Spleen (tissue), 11 donors: ENCODE measurements around the gene EEF1AKMT4. TPM values are rescaled to one million over a fixed set of nuclear protein-coding genes. Genes with fewer than 3 reads are reported as not detected.

Source experiments
- DNase-seq: peaks from one replicate; pipeline ENCODE4 v3.0.0-alpha.2; 2020
- H3K27ac ChIP-seq, 8 donors: fragments of 200-600 bp; sonication (generic) in 7 of 8; 1 replicate in 4 of 8; 2 replicates in 4 of 8; pipeline versions ENCODE4 v1.5.0 to v1.8.0; 2016 to 2021; ENCODE audit warnings: inconsistent platforms in 4 of 8, mild to moderate bottlenecking in 4 of 8, moderate library complexity in 1 of 8
- H3K27me3 ChIP-seq, 7 donors: fragments of 200-600 bp; sonication (generic) in 6 of 7; replicated peaks in 1 of 7; 1 replicate in 4 of 7; 2 replicates in 3 of 7; pipeline versions ENCODE4 v1.5.0 to v1.8.0; 2016 to 2021; ENCODE audit warnings: inconsistent platforms in 3 of 7, mild to moderate bottlenecking in 1 of 7
- H3K36me3 ChIP-seq, 6 donors: fragments of 200-600 bp; sonication (generic) in 5 of 6; 1 replicate in 4 of 6; 2 replicates in 2 of 6; pipeline versions ENCODE4 v1.5.0 to v1.8.0; 2016 to 2021; ENCODE audit warnings: inconsistent platforms in 2 of 6
- H3K4me1 ChIP-seq, 6 donors: fragments of 200-600 bp; sonication (generic) in 5 of 6; 1 replicate in 3 of 6; 2 replicates in 3 of 6; pipeline versions ENCODE4 v1.5.0 to v1.8.0; 2016 to 2021; ENCODE audit warnings: inconsistent platforms in 3 of 6
- H3K4me3 ChIP-seq, 8 donors: fragments of 200-600 bp; sonication (generic) in 7 of 8; 1 replicate in 4 of 8; 2 replicates in 4 of 8; pipeline versions ENCODE4 v1.5.0 to v1.8.0; 2016 to 2021; ENCODE audit warnings: inconsistent platforms in 4 of 8, mild to moderate bottlenecking in 4 of 8, moderate library complexity in 2 of 8
- H3K9me3 ChIP-seq, 8 donors: fragments of 200-600 bp; sonication (generic) in 7 of 8; 1 replicate in 4 of 8; 2 replicates in 4 of 8; pipeline versions ENCODE4 v1.5.0 to v1.8.0; 2016 to 2021; ENCODE audit warnings: inconsistent platforms in 4 of 8
- POLR2A ChIP-seq, 3 donors: fragments of 450-650 bp; IDR thresholded peaks; one replicate each; pipeline ENCODE4 v1.5.1; 2017; ENCODE audit warnings: antibody characterized with exemption in 3 of 3, mild to moderate bottlenecking in 1 of 3
- POLR2AphosphoS5 ChIP-seq, 3 donors: sonication (generic); formaldehyde crosslinking; IDR thresholded peaks; one replicate each; pipeline ENCODE4 v1.5.1; 2017; ENCODE audit warnings: antibody characterized with exemption in 3 of 3
- WGBS, 5 donors: extraction: QIAGEN DNeasy Blood & Tissue Kit in 3 of 5; methylation state at CpG; one replicate each; pipeline versions ENCODE4 v1.1.5 to v1.1.7; 2013 to 2018; 5-methylcytosine and 5-hydroxymethylcytosine counted together
- intact Hi-C: fragments of 100-400 bp; cut with DNase I; formaldehyde crosslinking; loops from one replicate; pipeline ENCODE4 v1.15.0; 2023; ENCODE audit warnings: low total_unique reads
- polyA plus RNA-seq, 3 donors: library from polyadenylated mRNA; stranded (reverse); fragments of 200-250 nt; gene quantifications; one replicate each; pipeline ENCODE4 v1.2.1, GENCODE V29; 2013
- total RNA-seq, 7 donors: library from RNA; depleted of rRNA in 3 of 7; stranded (reverse); fragments of >200 nt in 3 of 7; fragmentation: NEBNext Ultra II Directional in 4 of 7; extraction: Animal tissue kit (Norgen Biotek cat#: 25700) in 4 of 7; gene quantifications; one replicate each; pipeline versions ENCODE4 v1.1.0 to v1.2.1, GENCODE V29; 2016 to 2021
- TF ChIP-seq, protein P1 (sequence below), 11 experiments: fragments of 200-600 bp in 7 of 11; fragments of 450-650 bp in 4 of 11; sonication (generic) in 4 of 11; IDR thresholded peaks in 8 of 11; conservative IDR thresholded peaks in 3 of 11; 1 replicate in 7 of 11; 2 replicates in 4 of 11; pipeline versions ENCODE4 v1.4.0 to v1.8.0; 2016 to 2021; ENCODE audit warnings: antibody characterized with exemption in 11 of 11, inconsistent platforms in 4 of 11, mild to moderate bottlenecking in 1 of 11
- donor health status: healthy with polysubstance abuse.
- donor health status: DM: no; HTN: no; CAD: no; lungs with moderate emphysema.
- donor health status: DM: no; HTN: no; CAD: no.
- donor health status: Bipolar disorder and iron deficiency.
- donor health status: healthy.
- donor health status: DM: no; HTN: no; CAD: no.
- donor health status: DM: yes; HTN: yes; CAD: no.

EEF1AKMT4 gene
- total and polyA plus RNA-seq, 10 donors, result 1.2 to 5.4 (median 3.1) TPM

DNA sequence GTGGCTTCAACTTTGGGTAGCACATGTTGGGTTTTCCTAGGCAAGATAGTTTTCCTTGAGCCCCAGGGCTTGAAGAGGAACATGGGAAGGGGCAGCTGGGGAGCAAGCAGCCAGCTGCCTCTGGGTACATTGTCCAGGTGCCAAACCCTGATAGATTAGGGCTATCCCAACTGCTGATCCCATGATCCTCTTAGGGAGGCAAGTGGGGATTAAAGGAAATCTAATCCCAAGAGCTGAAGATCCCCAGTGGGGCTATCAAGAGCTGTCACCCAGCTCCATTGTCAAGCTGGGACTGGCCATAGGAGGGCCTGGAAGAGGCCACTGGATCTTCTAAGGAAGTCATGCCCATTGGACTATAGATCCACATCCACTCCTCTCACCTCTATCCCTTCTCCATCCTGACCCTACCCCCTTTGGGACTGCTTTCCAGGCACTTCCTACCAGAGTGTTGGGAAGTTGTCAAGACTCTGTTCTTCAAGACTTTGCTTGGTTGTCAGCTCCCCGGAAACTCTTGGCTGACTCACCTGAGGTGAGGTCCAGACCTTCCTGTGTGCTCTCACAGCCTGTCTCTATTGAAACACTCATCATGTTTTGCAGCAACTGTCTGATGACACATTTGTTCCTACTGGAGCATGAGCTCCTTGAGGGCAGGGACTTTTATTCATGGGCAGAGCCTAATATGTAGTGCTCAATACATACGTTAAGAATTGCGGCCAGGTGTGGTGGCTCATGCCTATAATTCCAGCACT is 6.0 kb downstream of the EEF1AKMT4 start:
- WGBS, 5 donors, result 90 to 96% (median 92%) methylated on average over 3 of the region's 3 CpGs
- no peak for DNase-seq
- peaks cover 0 to 23% (median 14%) of the 10 kb centered on the region in 7 donors for H3K27me3 ChIP-seq
- peaks cover 5 to 17% (median 12%) of the 10 kb centered on the region in 6 donors for H3K4me1 ChIP-seq
- H3K27ac ChIP-seq, result no peak overlapping the region
- H3K4me3 ChIP-seq, result no peak overlapping the region
- peaks cover 0 to 17% (median 2%) of the 10 kb centered on the region in 6 donors for H3K36me3 ChIP-seq
- intact Hi-C loops, result loop anchor here (10.0 kb wide), 1 partner anchor 371 kb away; the partner anchor contains the start of gene PARL
- no peaks in the 10 kb centered on the region for H3K9me3 ChIP-seq
- TF ChIP-seq POLR2AphosphoS5 (IDR thresholded peaks at IDR 0.05), result no peak
- TF ChIP-seq POLR2A (IDR thresholded peaks at IDR 0.05), result no peak
- TF ChIP-seq, protein P1, sequence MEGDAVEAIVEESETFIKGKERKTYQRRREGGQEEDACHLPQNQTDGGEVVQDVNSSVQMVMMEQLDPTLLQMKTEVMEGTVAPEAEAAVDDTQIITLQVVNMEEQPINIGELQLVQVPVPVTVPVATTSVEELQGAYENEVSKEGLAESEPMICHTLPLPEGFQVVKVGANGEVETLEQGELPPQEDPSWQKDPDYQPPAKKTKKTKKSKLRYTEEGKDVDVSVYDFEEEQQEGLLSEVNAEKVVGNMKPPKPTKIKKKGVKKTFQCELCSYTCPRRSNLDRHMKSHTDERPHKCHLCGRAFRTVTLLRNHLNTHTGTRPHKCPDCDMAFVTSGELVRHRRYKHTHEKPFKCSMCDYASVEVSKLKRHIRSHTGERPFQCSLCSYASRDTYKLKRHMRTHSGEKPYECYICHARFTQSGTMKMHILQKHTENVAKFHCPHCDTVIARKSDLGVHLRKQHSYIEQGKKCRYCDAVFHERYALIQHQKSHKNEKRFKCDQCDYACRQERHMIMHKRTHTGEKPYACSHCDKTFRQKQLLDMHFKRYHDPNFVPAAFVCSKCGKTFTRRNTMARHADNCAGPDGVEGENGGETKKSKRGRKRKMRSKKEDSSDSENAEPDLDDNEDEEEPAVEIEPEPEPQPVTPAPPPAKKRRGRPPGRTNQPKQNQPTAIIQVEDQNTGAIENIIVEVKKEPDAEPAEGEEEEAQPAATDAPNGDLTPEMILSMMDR (IDR thresholded peaks at IDR 0.05 in 8 of 11, conservative IDR thresholded peaks at IDR 0.05 in 3 of 11), result no peak

DNA sequence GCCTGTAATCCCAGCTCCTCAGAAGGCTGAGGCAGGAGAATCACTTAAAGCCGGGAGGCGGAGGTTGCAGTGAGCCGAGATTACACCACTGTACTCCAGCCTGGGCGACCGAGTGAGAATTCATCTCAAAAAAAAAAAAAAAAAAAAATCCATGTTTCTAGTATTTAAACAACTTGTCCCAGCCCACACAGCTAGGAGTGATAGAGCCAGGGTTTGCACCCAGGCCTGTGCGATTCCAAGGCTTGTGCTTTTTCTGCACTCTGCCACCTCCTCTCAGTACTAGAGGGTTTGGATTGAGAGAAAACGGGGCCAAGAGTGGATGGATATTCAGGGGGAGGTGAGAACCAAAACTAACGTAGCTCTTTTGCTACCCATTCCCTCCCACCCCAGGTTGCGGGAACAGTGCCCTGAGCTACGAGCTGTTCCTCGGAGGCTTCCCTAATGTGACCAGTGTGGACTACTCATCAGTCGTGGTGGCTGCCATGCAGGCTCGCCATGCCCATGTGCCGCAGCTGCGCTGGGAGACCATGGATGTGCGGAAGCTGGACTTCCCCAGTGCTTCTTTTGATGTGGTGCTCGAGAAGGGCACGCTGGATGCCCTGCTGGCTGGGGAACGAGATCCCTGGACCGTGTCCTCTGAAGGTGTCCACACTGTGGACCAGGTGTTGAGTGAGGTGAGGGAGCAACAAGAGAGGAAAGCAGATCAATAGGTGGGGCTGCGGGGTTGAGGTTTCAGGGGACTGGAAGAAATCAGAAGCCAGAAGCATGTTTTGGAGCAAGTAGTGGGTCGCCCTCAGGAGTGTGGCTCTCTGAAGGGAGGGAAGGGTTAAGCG is 7.8 kb downstream of the EEF1AKMT4 start:
- H3K4me1 ChIP-seq, result peaks cover 14 to 30% (median 26%) of the 10 kb centered on the region in 6 donors
- intact Hi-C loops, result loop anchor here (10.0 kb wide), 1 partner anchor 372 kb away; the partner anchor contains the start of gene PARL
- peaks cover 0 to 17% (median 2%) of the 10 kb centered on the region in 6 donors for H3K36me3 ChIP-seq
- WGBS, 5 donors, result 92 to 96% (median 93%) methylated on average over 23 of the region's 23 CpGs
- H3K27me3 ChIP-seq, result peaks cover 2 to 41% (median 30%) of the 10 kb centered on the region in 7 donors
- TF ChIP-seq POLR2AphosphoS5 (IDR thresholded peaks at IDR 0.05) (no peak), POLR2A (IDR thresholded peaks at IDR 0.05) (no peak)
- TF ChIP-seq, protein P1 (IDR thresholded peaks at IDR 0.05 in 8 of 11, conservative IDR thresholded peaks at IDR 0.05 in 3 of 11), result no peak
- H3K4me3 ChIP-seq, result no peak overlapping the region
- no peak for DNase-seq
- no peaks in the 10 kb centered on the region for H3K9me3 ChIP-seq
- H3K27ac ChIP-seq, result no peak overlapping the region

DNA sequence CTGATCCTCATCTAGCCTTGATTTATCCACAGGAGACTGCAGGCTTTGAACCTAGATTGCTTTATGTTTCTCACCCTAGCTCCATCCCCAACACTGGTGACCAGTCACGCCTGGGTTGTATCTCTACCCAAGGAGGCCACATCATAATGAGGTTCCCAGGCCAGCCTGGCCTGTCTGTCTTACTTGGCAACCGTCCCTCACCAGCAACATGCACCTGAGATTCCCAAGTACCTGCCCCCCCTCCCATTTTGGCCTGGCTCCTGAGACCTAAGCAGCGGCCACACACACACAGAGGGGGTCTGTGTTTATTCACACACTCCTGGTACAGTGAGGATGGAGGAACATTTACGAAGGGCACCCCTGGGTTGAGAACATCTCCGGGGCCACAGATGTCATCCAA is 9.5 kb downstream of the EEF1AKMT4 start:
- Histone ChIP-seq H3K4me1 (peaks cover 17 to 39% (median 32%) of the 10 kb centered on the region in 6 donors), H3K4me3 (no peak overlapping the region), H3K27ac (no peak overlapping the region), H3K27me3 (peaks cover 3 to 57% (median 45%) of the 10 kb centered on the region in 7 donors), H3K36me3 (peaks cover 0 to 17% (median 2%) of the 10 kb centered on the region in 6 donors), H3K9me3 (no peaks in the 10 kb centered on the region)
- intact Hi-C loops, result loop anchor here (10.0 kb wide), 1 partner anchor 374 kb away; the partner anchor contains the start of gene PARL
- TF ChIP-seq POLR2A (IDR thresholded peaks at IDR 0.05), result no peak
- no peak for TF ChIP-seq POLR2AphosphoS5 (IDR thresholded peaks at IDR 0.05)
- TF ChIP-seq, protein P1 (IDR thresholded peaks at IDR 0.05 in 8 of 11, conservative IDR thresholded peaks at IDR 0.05 in 3 of 11), result no peak
- DNase-seq, result no peak
- WGBS, 5 donors, result 80 to 95% (median 92%) methylated on average over 5 of the region's 5 CpGs
